Hematopoietic multipotent progenitor cell treated with erythropoietin and hydrocortisone succinate and interleukin-3 and kit ligand, for 8 days (in vitro differentiated cells): ENCODE results near the gene SLC37A1.
"Not testable (repeated sequence)": the region's sequence is repeated elsewhere in the genome, so short reads cannot be mapped to it uniquely, and the experiment has no call there.

Source experiments
- DNase-seq: peaks from one replicate; pipeline ENCODE4 v3.0.0-alpha.2; 2015

SLC37A1 gene

DNA sequence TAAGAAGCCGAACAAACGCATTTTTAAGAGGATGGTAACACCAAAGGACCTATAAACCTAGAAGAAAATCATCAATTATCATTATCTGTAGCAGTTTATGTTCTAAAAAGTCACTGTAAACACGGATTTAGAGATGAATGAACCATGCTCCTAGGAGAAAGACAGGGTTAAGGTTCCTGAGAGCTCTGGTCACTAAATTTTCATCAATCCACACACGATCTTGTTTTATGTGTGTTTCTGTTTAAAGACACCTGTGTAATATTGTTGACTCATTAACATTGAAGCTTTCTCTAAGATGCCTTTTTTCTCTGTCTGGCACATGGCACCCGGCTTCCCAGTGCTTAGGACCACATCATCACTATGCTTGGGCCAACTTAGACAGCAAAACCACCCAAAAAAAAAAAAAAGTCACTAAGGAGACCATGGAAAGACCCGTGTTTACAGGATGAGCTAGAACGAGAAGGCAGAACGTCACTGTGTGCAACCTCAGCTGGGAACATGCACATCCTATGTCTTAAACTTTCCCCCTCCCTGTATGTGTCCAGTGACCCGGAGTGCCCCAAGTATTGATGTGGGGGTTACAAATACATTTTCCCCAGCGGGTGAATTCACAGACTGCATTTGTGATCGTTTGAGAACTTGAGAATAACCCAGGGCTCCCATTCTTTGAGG lies 84.0 kb downstream of the SLC37A1 start:
- no peak for DNase-seq

DNA sequence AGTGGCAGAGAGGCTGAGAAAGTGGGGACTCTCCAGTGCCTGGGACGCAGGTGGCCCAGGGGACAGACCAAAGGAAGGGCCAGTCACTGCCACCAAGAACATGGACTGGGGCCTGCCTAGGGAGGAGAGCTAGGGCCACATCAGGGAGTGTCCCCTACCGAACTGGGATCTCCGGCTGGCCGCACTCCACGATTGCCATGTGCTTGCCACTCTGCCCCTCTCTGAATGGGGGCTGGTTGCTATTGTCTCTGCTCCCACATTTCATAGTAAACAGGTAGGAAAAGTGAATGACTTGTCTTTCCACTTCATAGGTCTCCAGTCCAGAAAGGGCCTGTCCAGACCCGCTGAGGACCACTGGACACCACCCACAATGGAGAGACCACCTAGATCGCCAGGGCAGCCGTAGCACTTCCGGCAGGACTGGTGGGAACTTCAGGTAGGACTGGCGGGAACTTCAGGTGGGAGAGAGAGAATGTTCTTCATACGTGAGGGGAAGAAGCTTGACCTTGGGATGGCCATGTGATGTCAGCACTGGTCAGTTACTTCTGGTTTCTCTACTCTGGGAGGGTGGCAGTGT lies 84.6 kb downstream of the SLC37A1 start:
- no peak for DNase-seq

DNA sequence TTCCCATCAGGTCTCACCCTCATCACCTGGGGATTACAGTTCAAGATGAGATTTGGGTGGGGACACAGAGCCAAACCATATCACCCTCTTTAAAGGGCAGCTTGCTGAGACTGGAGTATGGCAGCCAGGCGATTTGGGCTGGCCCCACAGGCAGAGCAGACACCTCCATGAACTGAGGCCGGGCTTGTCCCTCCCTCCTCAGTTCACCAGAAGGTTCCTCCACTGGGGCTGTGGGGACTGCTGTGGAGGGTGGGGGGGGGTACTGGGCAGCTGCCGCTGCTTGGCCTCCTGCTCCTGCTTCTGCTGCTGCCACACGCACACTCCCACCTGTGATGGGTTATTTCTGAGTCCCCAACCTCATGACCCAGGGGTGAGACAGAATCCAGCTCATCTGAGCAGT lies 85.8 kb downstream of the SLC37A1 start:
- DNase-seq, result no peak

DNA sequence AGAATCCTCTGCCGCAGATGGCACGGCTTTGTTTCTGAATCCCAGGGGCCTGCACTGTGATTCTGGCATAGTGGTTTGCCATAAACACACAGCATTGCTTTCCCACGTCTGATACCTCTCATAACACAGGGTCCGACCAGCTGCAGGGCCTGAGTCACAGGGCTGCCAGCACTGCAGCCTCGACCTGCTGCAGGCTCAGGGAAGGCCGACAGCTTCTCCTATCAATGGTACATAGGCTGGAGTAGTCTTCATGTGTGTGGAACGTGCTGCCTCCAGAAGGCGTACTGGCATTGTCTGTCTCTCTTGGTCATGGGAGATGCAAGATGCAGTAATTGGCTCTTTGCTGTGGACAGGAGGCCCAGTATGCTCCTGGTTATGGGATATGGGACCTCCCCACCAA lies 86.3 kb downstream of the SLC37A1 start:
- no peak for DNase-seq

DNA sequence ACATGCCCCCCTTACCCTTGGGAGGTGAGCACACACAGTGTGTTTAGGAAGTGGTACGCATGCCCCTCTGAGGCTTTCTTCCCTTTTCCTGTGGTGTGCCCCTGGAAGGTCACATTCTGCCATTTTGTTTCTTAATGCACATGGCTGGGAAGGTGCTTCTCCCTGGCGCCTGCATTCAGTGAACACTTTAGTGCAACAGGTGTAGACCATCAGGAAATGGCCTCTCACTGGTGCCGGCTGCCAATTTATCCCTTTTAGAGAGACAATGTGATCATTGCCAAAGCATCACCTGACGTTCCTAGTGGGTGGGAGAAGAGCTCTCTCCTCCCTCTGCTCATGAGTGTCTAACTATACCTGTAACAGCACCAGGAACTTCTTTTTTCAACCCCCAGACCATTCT lies 88.0 kb downstream of the SLC37A1 start:
- no peak for DNase-seq

DNA sequence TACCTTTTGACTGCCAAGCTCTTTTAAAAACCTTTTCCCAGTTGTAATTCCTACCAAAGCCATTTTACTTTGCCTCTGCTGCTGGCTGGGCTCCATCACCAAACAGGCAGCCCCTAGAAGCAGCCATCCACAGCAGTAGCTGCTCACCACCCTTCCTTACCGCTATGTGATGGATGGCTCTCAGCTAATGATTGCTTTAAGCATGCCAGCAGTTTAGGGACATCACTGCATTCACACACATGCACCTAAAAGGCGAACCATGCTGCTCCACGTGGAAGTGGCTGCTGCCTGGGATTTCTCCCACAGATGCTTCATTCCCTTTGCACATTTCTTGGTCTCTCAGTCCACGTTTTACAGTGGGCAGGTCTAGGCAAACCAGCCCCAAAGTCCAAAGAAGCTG lies 93.5 kb downstream of the SLC37A1 start:
- no peak for DNase-seq

DNA sequence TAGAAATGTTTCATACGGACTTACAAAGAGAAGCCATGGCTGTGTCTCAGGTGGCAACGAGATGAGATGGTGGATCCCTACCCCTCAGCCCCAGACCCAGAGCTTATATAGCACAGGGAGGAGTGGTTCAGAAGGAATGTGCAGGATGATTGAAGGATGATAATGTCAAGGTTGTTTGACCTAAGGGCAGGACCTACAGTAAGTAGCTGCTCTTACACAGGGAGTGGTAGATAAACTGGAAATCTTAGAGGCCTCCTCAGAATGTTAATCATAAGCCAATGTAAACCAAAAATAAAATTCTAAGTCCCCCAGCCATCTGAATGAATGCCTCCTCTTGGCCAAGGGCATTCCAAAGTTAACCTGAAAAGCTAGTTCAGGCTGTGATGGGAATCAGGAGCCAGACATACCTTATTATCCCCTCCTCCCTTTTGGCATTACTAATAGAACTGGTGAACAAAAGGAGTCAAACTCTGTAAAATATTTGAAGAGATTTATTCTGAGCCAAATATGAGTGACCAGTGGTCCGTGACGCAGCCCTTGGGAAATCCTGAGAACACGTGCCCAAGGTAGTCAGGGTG lies 94.0 kb downstream of the SLC37A1 start:
- no peak for DNase-seq

DNA sequence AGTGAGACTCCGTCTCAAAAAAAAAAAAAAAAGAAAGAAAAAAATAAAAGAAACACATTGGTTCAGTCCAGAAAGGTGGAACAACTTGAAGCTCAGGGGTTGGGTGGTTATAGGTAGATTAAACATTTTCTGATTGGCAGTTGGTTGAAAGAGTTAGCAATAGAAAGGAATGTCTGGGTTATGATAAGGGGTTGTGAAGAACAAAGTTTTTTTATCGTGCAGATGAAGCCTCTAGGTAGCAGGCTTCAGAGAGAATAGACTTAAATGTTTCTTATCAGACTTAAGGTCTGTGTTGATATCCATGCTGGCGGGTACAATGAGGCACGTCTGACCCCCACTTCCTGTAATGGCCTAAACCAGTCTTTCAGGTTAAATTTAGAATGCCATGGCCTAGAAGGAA lies 94.8 kb downstream of the SLC37A1 start:
- DNase-seq, result peak; percentile 74

DNA sequence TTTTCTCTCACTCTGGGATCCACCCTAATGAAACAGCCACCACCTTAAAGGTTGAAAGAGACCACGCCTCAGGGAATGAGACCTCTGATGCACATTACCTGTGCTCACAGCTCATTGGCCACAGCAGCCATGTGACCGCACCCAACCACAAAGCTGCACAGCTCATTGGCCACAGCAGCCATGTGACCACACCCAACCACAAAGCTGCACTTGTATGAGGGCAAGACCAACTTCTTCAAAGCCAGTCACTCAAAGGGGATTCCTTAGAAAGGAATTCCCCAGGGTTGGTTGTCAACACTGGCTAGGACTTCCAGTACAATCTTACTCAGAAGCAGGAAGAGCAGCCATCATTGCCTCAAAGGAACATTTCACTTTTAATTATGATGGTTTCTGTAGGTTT lies 96.2 kb downstream of the SLC37A1 start:
- DNase-seq, result peak; percentile 20

DNA sequence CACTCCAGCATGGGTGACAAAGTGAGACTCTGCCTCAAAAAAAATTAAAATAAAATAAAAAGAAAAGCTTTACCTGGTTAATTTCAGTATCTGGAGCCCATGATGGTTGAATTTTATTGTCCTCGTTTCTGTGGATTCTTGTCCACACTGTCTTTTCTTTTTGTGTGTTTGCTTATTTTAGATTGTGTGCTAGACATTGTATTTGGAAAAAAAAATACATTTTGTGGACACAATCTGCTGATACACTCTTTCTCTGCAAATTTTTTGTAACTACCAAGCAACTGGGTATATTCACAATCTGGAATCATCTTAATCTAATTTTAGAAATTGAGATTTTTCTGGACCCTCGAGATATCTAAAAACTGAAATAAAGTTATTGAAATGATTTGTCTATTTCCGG lies 98.2 kb downstream of the SLC37A1 start:
- no peak for DNase-seq

DNA sequence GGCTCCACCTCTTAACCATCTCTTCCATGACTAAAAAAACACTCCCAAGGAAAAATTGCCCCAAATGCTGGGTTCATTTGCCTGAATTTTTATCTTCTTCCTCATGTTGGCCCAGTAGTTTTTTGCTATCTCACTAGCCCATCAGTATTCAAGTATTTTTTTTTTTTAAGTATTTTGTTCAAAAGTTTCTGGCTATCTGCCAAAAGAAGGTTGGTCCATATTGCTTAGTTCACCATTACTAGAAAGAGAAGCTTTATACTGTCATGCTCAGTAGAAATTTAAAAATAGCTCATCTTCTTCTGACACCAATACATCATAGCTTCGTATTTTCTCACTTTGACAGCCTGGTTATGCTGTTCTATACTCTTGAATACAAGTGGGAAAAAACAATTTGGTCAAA lies 98.7 kb downstream of the SLC37A1 start:
- DNase-seq, result peak; percentile 21

DNA sequence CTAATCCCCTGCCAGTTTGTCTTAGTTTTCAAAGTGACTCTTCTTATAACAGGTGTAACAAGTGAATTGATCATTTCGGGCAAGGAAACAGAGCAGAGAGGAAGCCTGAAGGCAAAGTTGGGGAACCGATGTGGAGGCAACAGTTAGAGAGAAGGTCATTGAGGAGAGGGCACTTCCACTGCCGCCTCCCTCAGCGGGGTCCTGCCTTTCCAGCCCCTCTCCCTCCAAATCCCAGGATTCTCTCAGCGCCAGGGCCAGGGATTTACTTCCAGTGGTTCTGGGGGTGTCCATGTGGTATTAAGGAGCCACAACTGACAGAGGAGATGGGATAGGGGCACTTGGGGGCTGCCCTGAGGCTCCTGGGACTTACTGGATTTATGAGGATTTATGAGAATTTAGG lies 100.1 kb downstream of the SLC37A1 start:
- no peak for DNase-seq

DNA sequence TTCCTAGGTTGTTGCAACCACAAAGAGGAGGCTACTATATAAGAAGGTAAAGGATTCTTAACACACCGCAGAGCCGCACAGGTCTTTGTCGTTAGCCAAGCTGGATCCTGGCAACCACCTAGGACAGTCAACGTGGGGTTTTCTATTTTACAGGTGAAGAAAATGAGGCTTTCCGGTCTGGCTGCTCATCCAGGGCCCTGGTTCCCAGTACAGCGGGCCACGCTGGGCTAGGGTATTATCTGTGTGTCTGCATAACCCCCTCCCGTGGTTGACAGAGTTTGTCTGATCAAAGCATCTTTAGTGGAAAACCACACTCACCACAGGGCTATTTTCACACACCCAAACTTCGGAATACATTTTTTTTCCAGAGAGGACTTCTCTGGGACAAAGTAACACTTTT lies 100.7 kb downstream of the SLC37A1 start:
- DNase-seq, result peak; percentile 59

DNA sequence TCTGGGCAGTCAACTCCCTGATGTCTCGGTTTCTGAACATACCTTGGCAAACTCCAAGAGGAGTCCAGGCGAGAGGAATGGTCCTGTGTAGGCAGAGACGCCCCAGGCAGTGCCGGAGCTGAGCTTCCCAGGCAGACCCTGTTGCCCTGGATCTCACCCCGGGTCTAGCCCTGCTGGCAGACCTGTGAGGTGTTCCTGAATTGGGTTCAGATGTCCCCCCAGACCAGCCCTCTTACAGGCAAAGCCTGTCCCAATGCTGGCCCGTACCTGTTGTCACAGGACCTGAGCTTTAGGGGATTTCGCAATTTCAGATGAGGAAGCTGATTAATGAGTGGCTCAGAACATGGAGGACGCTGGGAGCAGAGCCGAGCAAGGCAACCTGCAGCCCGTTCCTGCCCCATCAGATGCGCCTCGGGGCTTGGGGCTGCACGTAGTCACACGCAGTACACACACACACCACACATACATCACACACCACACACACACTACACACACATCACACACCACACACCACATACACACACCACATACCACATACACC lies 101.2 kb downstream of the SLC37A1 start:
- peak; percentile 54 for DNase-seq

DNA sequence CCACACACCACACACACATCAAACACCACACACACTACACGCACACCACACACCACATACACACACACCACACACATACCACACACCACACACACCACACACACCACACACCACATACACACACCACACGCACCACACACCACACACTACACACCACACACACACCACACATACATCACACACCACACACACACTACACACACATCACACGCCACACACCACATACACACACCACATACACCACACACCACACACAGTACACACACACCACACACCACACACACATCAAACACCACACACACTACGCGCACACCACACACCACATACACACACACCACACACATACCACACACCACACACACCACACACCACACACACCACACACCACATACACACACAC lies 101.7 kb downstream of the SLC37A1 start:
- not testable (repeated sequence) for DNase-seq

DNA sequence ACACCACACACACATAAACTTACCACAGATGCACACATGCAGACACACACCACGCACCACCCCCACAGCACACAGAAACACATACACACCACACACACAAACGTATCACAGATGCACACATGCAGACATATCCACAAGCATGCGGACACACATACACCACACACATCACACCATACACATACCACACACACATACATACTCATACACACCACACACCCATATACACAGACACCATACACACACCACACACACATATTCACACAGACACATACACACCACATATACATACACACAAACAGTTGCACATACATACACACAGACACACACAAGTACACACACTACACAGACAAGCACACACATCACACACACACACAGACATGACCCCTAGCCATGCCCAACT lies 102.3 kb downstream of the SLC37A1 start:
- no peak for DNase-seq

DNA sequence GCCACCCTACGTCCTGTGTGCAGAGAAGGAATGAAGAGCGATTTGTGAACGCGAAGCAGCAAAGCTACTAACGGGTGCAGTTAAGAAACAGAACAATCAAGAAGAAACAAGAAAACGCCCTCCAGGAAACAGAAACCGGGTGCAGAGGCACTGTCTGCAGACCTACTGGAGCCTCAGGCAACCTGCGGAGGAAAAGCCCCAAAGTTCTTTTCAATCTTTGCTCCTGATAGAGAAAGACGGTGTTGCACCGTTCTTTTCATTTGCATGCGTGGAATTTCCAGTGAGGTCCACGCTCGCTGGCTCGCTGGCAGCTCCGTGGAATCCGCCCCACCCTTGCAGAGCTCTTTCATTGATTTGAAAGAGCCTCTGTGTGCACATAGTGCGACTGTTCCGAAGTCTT lies 102.8 kb downstream of the SLC37A1 start:
- DNase-seq, result no peak

DNA sequence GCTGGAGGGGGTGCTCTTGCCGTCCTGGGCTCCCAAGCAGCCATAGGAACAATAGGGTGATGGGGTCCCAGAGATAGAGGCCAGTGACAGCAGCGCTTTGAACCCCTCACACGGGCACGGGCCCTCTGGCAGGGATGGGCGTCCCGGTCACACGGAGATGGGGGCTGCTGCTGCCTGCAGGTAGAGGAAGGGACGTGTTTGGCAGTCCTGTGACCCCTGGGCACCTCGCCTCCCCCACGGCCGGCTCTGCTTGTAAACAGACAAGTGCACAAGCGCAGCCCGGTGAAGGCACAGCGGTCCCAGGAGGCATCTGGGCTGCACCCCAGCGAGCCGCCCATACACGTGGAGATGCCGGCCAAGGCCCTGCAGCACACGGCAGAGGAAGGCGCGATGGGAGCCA lies 103.3 kb downstream of the SLC37A1 start:
- no peak for DNase-seq

DNA sequence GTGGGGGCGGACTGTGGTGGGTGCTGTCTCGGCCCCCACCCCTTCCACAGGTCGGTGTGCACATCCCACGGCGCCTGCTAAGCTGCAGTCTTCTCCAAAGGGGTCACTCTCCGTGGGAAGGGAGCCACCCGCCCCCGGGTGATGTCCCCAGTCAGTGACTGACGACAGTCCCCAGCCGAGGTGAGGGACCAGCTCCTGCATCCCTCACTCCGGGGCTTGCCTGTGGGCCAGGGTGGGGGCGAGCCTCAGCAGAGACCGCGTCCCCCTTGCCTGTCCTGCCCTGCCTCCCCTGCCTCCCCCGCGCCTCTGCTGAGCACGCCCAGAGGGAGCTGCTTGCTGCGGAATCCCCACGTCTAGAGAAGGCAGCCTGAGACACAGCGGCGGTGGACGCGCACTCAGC lies 103.8 kb downstream of the SLC37A1 start:
- no peak for DNase-seq

DNA sequence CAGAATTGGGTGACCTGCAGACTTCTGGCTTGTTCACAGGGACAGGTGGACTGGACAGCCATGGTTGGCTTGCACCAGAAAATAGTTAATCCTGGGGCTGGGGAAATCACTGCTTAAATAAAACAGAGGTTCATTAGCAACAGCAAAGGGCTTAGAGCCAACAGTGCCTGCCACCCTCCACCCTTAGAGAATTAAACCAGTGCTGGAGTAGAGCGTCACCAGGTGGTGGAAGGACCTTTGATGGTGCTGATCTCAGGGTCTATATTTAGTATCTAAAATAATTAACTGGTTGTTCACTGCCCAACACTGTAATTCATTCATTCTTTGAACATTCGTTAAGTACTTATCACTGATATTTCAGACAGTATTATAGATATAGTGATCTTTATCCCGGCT lies 105.1 kb downstream of the SLC37A1 start:
- no peak for DNase-seq

DNA sequence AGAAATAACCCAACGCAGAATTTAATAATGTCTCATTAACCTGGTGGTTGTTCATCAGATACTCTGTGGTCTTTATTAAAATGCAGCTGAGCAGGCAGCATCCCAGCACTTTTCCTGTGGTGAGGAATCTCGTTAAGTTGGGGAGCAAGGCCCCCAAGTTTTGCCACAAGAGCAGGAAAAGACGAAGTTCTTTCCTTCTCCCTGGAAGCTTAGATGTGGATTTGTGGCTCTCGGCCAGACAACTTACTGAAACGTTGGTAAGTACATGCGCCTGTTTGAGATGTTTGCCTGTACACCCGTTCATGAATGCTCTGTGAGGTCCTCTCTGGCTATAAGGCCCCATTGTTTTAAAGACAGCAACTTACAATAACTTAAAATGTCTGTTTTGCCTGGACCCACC lies 105.5 kb downstream of the SLC37A1 start:
- no peak for DNase-seq

DNA sequence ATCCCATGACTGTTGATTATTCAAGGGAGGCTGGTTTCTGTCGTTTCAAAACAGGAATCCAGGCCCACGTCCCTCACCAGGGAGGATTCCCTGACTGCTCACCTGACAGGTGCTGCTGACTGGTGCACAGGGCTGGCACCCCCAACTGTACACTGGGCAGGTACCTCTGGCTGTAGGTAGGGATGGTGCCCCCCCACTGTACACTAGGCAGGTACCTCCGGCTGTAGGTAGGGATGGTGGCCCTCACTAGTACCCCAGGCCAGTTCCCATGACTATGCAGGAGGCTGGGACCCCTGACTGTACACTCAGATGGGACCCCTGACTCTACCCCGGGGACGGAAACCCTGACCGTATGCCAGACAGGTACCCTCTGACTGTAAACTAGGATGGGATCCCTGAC lies 106.2 kb downstream of the SLC37A1 start:
- DNase-seq, result no peak

DNA sequence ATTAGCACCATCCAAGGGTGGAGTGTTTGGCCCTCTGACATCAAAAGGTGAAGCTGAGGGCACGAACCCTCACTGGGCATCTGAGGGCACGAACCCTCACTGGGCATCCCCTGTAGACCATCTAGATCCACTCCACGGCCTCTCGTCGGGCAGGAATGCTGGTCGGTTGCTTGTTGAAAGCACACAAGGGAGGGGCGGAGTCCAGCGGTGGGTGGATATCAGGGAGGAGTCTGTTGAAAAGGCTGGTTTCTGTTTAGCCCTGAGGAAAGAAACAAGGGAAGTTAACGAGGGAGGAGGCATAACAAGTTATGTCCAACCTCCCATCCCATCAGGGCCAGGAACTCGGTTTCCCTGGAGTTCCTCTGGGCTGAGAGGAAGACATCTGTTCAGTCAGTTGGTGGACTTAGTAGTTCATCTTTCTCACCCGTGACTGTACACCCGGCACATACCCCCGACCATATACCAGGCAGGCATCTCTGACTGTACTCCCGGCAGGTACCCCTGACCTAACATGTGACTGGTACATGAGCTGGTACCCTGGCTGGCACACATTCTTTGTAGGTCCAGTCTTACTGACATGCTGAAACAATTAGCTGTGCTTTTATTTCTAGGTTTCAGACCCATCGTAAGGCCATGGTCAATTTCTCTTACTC lies 107.6 kb downstream of the SLC37A1 start:
- DNase-seq, result no peak

DNA sequence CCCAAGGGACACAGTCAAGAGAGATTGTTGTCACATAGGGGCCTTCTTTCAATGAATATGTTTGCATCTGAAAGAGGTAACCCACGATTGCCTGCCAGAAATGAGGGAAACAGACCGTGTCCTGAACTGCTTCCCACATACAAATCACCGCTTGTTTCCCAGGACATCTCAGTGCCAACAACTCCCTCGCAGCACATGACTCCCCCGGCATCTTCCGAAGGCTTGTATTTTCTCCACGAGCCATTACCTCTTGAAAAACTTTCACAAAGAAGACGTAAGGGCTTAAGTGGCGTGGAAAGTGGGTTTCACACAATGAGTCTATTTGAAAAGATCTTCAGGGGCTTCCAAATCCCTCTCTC lies 108.1 kb downstream of the SLC37A1 start:
- no peak for DNase-seq
